HepG2 (cell line): ENCODE measurements around the gene ZNF284. TPM values are rescaled to one million over a fixed set of nuclear protein-coding genes. Genes with fewer than 3 reads are reported as not detected.
A peak's percentile ranks its signal among the peaks of the same experiment; 100 is the strongest.

Experiments used
- HMGA1 ChIP-seq: sonication (generic); formaldehyde crosslinking; conservative IDR thresholded peaks from 2 replicates; pipeline ENCODE4 v1.4.0; 2020; ENCODE audit warnings: missing genetic modification reagents
- KLF16 ChIP-seq, 2 experiments: sonication (generic) in 1 of 2; formaldehyde crosslinking in 1 of 2; IDR thresholded peaks; 2 replicates each; pipeline versions ENCODE4 v1.6.1 to v1.8.0; 2016 to 2023; ENCODE audit warnings: missing genetic modification reagents in 2 of 2, missing compliant biosample characterization in 1 of 2
- KMT2B ChIP-seq: IDR thresholded peaks from 2 replicates; pipeline ENCODE4 v1.6.1; 2016; ENCODE audit warnings: missing genetic modification reagents, missing compliant biosample characterization
- MXD3 ChIP-seq: IDR thresholded peaks from 2 replicates; pipeline ENCODE4 v1.6.1; 2016; ENCODE audit warnings: mild to moderate bottlenecking, missing biosample characterization, missing genetic modification reagents
- NBN ChIP-seq: fragments of 450-650 bp; conservative IDR thresholded peaks from 2 replicates; pipeline ENCODE4 v1.6.1; 2017
- PHF21A ChIP-seq: sonication (generic); formaldehyde crosslinking; IDR thresholded peaks from 2 replicates; pipeline ENCODE4 v1.5.0; 2020; ENCODE audit warnings: mild to moderate bottlenecking, missing genetic modification reagents
- RBAK ChIP-seq: sonication (generic); formaldehyde crosslinking; IDR thresholded peaks from 2 replicates; pipeline ENCODE4 v1.5.1; 2020; ENCODE audit warnings: mild to moderate bottlenecking, missing genetic modification reagents
- RERE ChIP-seq: IDR thresholded peaks from 2 replicates; pipeline ENCODE4 v1.6.1; 2016; ENCODE audit warnings: low read depth, missing genetic modification reagents, missing compliant biosample characterization
- RNF219 ChIP-seq: sonication (generic); formaldehyde crosslinking; IDR thresholded peaks from 2 replicates; pipeline ENCODE4 v1.5.0; 2020; ENCODE audit warnings: mild to moderate bottlenecking, missing genetic modification reagents
- SALL1 ChIP-seq: sonication (generic); formaldehyde crosslinking; IDR thresholded peaks from 2 replicates; pipeline ENCODE4 v1.8.0; 2022; ENCODE audit warnings: mild to moderate bottlenecking, missing genetic modification reagents
- SSRP1 ChIP-seq: IDR thresholded peaks from 2 replicates; pipeline ENCODE4 v1.6.1; 2016; ENCODE audit warnings: control low read depth
- ZBTB26 ChIP-seq: IDR thresholded peaks from 2 replicates; pipeline ENCODE4 v1.6.1; 2016; ENCODE audit warnings: missing compliant biosample characterization, missing genetic modification reagents, borderline replicate concordance
- ZMAT5 ChIP-seq: sonication (generic); formaldehyde crosslinking; IDR thresholded peaks from 2 replicates; pipeline ENCODE4 v1.5.0; 2020; ENCODE audit warnings: mild to moderate bottlenecking, low read depth, missing genetic modification reagents, borderline replicate concordance
- ZNF414 ChIP-seq: sonication (generic); formaldehyde crosslinking; IDR thresholded peaks from 2 replicates; pipeline ENCODE4 v1.5.0; 2020; ENCODE audit warnings: missing genetic modification reagents
- ZNF558 ChIP-seq: sonication (generic); formaldehyde crosslinking; IDR thresholded peaks from 2 replicates; pipeline ENCODE4 v1.9.0; 2022; ENCODE audit warnings: mild to moderate bottlenecking, missing genetic modification reagents, borderline replicate concordance
- ZNF614 ChIP-seq: IDR thresholded peaks from 2 replicates; pipeline ENCODE4 v1.6.1; 2018; ENCODE audit warnings: missing biosample characterization, missing genetic modification reagents, inconsistent platforms, borderline replicate concordance
- ZNF709 ChIP-seq: sonication (generic); formaldehyde crosslinking; IDR thresholded peaks from 2 replicates; pipeline ENCODE4 v1.5.0; 2020; ENCODE audit warnings: mild to moderate bottlenecking, missing genetic modification reagents
- ZNF816 ChIP-seq: sonication (generic); formaldehyde crosslinking; IDR thresholded peaks from 2 replicates; pipeline ENCODE4 v1.8.0; 2022; ENCODE audit warnings: missing genetic modification reagents, mild to moderate bottlenecking, borderline replicate concordance
- polyA plus RNA-seq, 8 experiments: library from polyadenylated mRNA; depleted of rRNA in 3 of 8; stranded (reverse) in 7 of 8; unstranded in 1 of 8; fragments of >200 nt; fragmentation: Illumina TruSeq in 4 of 8; extraction: Trizol in 4 of 8; gene quantifications; 2 replicates each; pipeline versions ENCODE4 v1.2.1 to v1.2.3, GENCODE V29; 2011 to 2016; ENCODE audit warnings: low read depth in 4 of 8, missing spikeins in 1 of 8, mixed read lengths in 1 of 8; ENCODE audit not compliant: insufficient read depth in 1 of 8
- total RNA-seq, 5 experiments: library from RNA; depleted of rRNA; stranded (reverse); fragments of >200 nt; fragmentation: Illumina TruSeq; extraction: Trizol; gene quantifications; 2 replicates each; pipeline ENCODE4 v1.2.3, GENCODE V29; 2016; ENCODE audit warnings: low read depth in 1 of 5

The ZNF284 gene
- total and polyA plus RNA-seq, 2 of the 13 experiments (the other 11 are each of a cell fraction or from before 2014, with no cell fraction given), result 1.2 to 2.3 TPM

- TF ChIP-seq RNF219 (CRISPR knock-in tag) (no peak), RERE (CRISPR knock-in tag) (0 out of 2 replicates have a peak, but pooled peaks have one; percentile 21), ZBTB26 (CRISPR knock-in tag) (peak; percentile 71; the same call in 1 of the 2 replicates), RBAK (CRISPR knock-in tag) (no peak), HMGA1 (CRISPR knock-in tag) (no peak), ZNF709 (CRISPR knock-in tag) (peak; percentile 72), KMT2B (CRISPR knock-in tag) (peak; percentile 90), SALL1 (CRISPR knock-in tag) (peak; percentile 76), ZNF558 (CRISPR knock-in tag) (no peak), NBN (no peak), MXD3 (peak; percentile 69; the same call in 1 of the 2 replicates), ZNF414 (CRISPR knock-in tag) (no peak), KLF16 (CRISPR knock-in tag; IDR thresholded peaks at IDR 0.05) (peak in 1 of 2 experiments; percentile 61; a peak in 2 of 4 replicates), ZNF614 (CRISPR knock-in tag) (0 out of 2 replicates have a peak, but pooled peaks have one; percentile 55), ZNF816 (no peak), SSRP1 (CRISPR knock-in tag) (no peak), PHF21A (peak; percentile 38; the same call in 1 of the 2 replicates), ZMAT5 (no peak)
Measured at GRCh38 chr19:44071824-44072542, at the start of gene ZNF284 (continued).
